Central memory CD8-positive, alpha-beta T cell (primary cell): ENCODE results near the gene ABCC3.
"Not testable (repeated sequence)": the region's sequence is repeated elsewhere in the genome, so short reads cannot be mapped to it uniquely, and the experiment has no call there.

Source experiments
- ATAC-seq: fragments of 150-1000 bp; cut with Tn5 transposase; replicated peaks from 2 replicates; pipeline ENCODE4 v1.10.0; 2022; ENCODE audit warnings: mild to moderate bottlenecking, moderate FRiP score, moderate number of reproducible peaks; ENCODE audit not compliant: poor library complexity, severe bottlenecking; ENCODE audit errors: extremely low read depth
- DNase-seq, 2 donors: peaks; one replicate each; pipeline ENCODE4 v3.0.0; 2021; ENCODE audit warnings: low spot score in 2 of 2
- H3K27ac Mint-ChIP-seq: one replicate; pipeline ENCODE4 v1.8.0; 2022; ENCODE audit warnings: low read depth, mild to moderate bottlenecking, moderate library complexity, mixed read lengths
- H3K27me3 Mint-ChIP-seq: one replicate; pipeline ENCODE4 v1.8.0; 2022; ENCODE audit warnings: mixed read lengths
- H3K36me3 Mint-ChIP-seq: one replicate; pipeline ENCODE4 v1.8.0; 2022; ENCODE audit warnings: mild to moderate bottlenecking, moderate library complexity, mixed read lengths; ENCODE audit not compliant: insufficient read depth
- H3K4me1 Mint-ChIP-seq: one replicate; pipeline ENCODE4 v1.8.0; 2022; ENCODE audit warnings: mixed read lengths
- H3K4me3 Mint-ChIP-seq: one replicate; pipeline ENCODE4 v1.8.0; 2022; ENCODE audit warnings: mild to moderate bottlenecking, moderate library complexity, mixed read lengths
- H3K9me3 Mint-ChIP-seq: one replicate; pipeline ENCODE4 v1.8.0; 2022; ENCODE audit warnings: mixed read lengths

Gene ABCC3

GRCh38 chr17:50710025-50710424 is 75.3 kb downstream of the ABCC3 start:
- no peak overlapping the region for H3K27ac Mint-ChIP-seq
- H3K27me3 Mint-ChIP-seq: no peaks in the 10 kb centered on the region
- H3K9me3 Mint-ChIP-seq: no peaks in the 10 kb centered on the region
- no peak overlapping the region for H3K4me3 Mint-ChIP-seq
- DNase-seq: no peak
- H3K36me3 Mint-ChIP-seq: peaks cover 16% of the 10 kb centered on the region
- no peak for ATAC-seq
- peaks cover 17% of the 10 kb centered on the region for H3K4me1 Mint-ChIP-seq

DNA sequence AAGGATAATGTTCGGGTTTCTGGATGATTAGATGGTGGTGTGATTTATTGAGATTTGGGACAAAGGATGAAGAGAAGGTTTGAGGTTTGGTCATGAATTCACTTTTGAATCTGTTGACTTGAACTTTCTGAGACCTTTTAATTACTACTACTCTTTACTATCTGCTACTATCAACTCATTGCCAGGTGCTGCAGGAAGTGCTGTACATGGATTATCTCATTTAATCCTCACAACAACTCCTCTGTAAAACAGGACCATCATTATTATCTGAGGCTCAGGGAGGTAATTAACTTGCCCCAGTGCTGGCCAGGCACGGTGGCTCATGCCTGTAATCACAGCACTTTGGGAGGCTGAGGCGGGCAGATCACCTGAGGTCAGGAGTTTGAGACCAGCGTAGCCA is 76.0 kb downstream of the ABCC3 start:
- Mint-ChIP-seq H3K27me3 (no peaks in the 10 kb centered on the region), H3K36me3 (peaks cover 16% of the 10 kb centered on the region), H3K4me1 (peaks cover 15% of the 10 kb centered on the region), H3K4me3 (no peak overlapping the region), H3K27ac (no peak overlapping the region), H3K9me3 (no peaks in the 10 kb centered on the region)
- ATAC-seq (no peak), DNase-seq (no peak)

DNA sequence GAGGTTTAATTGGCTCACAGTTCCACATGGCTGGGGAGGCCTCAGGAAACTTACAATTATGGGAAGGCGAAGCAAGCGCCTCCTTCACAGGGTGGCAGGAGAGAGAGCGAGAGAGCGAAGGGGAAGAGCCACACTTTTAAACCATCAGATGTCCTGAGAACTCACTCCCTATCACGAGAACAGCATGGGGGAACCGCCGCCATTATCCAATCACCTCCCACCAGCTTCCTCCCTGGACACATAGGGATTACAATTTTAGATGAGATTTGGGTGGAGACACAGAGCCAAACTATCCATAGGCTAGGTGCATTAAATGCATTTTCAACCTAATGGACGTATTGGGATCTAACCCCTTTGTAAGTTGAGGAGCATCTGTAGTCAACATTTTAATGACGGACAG is 78.0 kb downstream of the ABCC3 start:
- peaks cover 14% of the 10 kb centered on the region for H3K4me1 Mint-ChIP-seq
- H3K27me3 Mint-ChIP-seq: no peaks in the 10 kb centered on the region
- no peak for DNase-seq
- no peaks in the 10 kb centered on the region for H3K9me3 Mint-ChIP-seq
- no peak for ATAC-seq
- peaks cover 11% of the 10 kb centered on the region for H3K36me3 Mint-ChIP-seq
- no peak overlapping the region for H3K4me3 Mint-ChIP-seq
- no peak overlapping the region for H3K27ac Mint-ChIP-seq

DNA sequence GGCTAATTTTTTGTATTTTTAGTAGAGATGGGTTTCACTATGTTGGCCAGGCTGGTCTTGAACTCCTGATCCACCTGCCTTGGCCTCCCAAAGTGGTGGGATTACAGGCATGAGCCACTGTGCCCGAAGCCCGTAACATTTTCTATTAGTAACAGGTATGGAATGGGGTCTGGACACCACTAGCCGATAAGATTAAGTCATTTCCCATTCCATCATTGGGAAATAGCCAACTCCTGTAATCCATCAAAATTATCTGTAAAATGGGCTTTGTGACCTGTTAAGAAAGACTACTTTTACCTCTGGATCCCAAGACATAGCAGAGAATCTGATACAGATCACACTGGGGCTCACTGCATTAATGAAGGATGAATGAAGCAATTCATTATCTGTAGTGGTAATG is 80.8 kb downstream of the ABCC3 start:
- ATAC-seq (no peak), DNase-seq (no peak)
- Mint-ChIP-seq H3K27me3 (no peaks in the 10 kb centered on the region), H3K4me1 (peaks cover 11% of the 10 kb centered on the region), H3K9me3 (no peaks in the 10 kb centered on the region), H3K36me3 (peaks cover 12% of the 10 kb centered on the region), H3K4me3 (no peak overlapping the region), H3K27ac (no peak overlapping the region)

- peak within 1 kb of the TSS; percentile 97 for H3K4me3 Mint-ChIP-seq
- H3K27ac Mint-ChIP-seq: peak within 1 kb of the TSS; percentile 97
- H3K27me3 Mint-ChIP-seq: no peaks in the 10 kb centered on the region
- peak; percentile 88 for ATAC-seq
- peak; percentile 87 to 92 for DNase-seq
- peaks cover 17% of the 10 kb centered on the region for H3K36me3 Mint-ChIP-seq
- peaks cover 32% of the 10 kb centered on the region for H3K4me1 Mint-ChIP-seq
- H3K9me3 Mint-ChIP-seq: no peaks in the 10 kb centered on the region
Observed at GRCh38 chr17:50719144-50719923, 84.7 kb downstream of the ABCC3 start, which contains the start of gene LUC7L3. LUC7L3 (plus strand) TSS chr17:50719603; CDS start chr17:50719733, 130 bp downstream.

GRCh38 chr17:50719924-50720794 is 85.5 kb downstream of the ABCC3 start:
- ATAC-seq: no peak
- Mint-ChIP-seq H3K4me3 (peak overlapping the region; percentile 97), H3K27me3 (no peaks in the 10 kb centered on the region), H3K27ac (peak overlapping the region; percentile 97), H3K9me3 (no peaks in the 10 kb centered on the region), H3K4me1 (peaks cover 32% of the 10 kb centered on the region), H3K36me3 (peaks cover 19% of the 10 kb centered on the region)
- DNase-seq: no peak

DNA sequence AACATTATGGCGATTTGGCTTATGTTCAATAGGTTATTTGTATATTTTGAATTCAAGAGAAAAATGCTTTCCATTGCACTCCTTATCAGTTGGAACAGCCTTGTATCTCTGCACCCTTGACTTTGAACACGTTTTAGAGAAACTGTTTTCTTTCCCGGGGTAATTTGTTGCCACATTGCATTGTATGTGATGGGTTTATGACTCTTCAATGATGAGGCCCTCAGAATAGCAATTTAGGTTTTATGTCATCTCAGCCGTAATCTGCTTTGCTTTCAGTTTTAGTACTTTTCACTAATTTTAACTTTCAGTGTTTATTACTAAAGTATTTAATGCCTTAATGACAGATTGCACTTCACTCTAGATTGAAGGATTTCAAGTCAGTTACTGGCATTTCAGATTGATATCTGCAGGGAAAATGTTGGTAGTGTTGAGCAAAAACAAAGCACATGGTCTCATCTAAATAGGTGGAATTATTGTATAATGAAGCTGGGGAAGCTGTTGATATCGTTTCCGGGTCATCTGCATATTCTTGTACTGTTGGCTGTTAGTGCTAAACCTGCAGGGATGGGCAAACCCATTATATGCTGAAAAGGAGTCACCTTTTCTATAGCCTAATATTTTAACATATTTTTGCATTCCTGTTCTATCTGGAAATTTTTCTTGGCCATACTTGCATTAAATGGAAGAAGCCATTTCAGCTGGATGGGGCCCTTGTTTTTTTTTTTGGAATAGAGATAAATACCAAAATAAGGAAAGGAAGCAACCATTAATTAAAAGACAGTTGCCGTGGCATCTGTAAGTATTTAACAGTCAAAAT is 86.7 kb downstream of the ABCC3 start:
- Mint-ChIP-seq H3K27me3 (no peaks in the 10 kb centered on the region), H3K9me3 (no peaks in the 10 kb centered on the region), H3K4me1 (peaks cover 38% of the 10 kb centered on the region), H3K27ac (peak overlapping the region; percentile 97), H3K4me3 (peak overlapping the region; percentile 97), H3K36me3 (peaks cover 21% of the 10 kb centered on the region)
- DNase-seq (no peak), ATAC-seq (no peak)

- no peaks in the 10 kb centered on the region for H3K9me3 Mint-ChIP-seq
- peak overlapping the region; percentile 97 for H3K4me3 Mint-ChIP-seq
- H3K4me1 Mint-ChIP-seq: peaks cover 50% of the 10 kb centered on the region
- H3K27me3 Mint-ChIP-seq: no peaks in the 10 kb centered on the region
- peak overlapping the region; percentile 97 for H3K27ac Mint-ChIP-seq
- ATAC-seq (no peak), DNase-seq (no peak)
- peaks cover 24% of the 10 kb centered on the region for H3K36me3 Mint-ChIP-seq
Observed at GRCh38 chr17:50722746-50723145, 88.1 kb downstream of the ABCC3 start.

DNA sequence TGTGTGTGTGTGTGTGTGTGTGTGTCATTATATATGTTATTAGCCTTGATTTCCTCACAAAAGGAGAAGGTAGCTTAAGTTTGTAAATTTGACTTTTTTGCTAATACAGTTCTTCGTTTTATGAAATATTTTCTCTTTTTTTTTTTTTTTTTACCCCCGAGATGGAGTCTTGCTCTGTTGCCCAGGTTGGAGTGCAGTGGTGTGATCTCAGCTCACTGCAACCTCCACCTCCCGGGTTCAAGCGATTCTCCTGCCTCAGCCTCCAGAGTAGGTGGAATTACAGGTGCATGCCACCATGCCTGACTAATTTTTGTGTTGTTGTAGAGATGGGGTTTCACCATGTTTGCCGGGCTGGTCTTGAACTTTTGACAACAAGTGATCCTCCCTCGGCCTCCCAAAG is 89.9 kb downstream of the ABCC3 start:
- H3K27ac Mint-ChIP-seq, ATAC-seq, H3K27me3 Mint-ChIP-seq, H3K4me3 Mint-ChIP-seq, H3K9me3 Mint-ChIP-seq, DNase-seq: not testable (repeated sequence)
- peaks cover 66% of the 10 kb centered on the region for H3K4me1 Mint-ChIP-seq
- peaks cover 17% of the 10 kb centered on the region for H3K36me3 Mint-ChIP-seq

GRCh38 chr17:50725769-50726655 is 91.3 kb downstream of the ABCC3 start:
- DNase-seq: no peak
- H3K36me3 Mint-ChIP-seq: peaks cover 17% of the 10 kb centered on the region
- H3K4me1 Mint-ChIP-seq: peaks cover 52% of the 10 kb centered on the region
- H3K27ac Mint-ChIP-seq: no peak overlapping the region
- ATAC-seq: no peak
- H3K27me3 Mint-ChIP-seq: no peaks in the 10 kb centered on the region
- H3K9me3 Mint-ChIP-seq: no peaks in the 10 kb centered on the region
- H3K4me3 Mint-ChIP-seq: peak overlapping the region; percentile 4

- ATAC-seq: no peak
- peaks cover 16% of the 10 kb centered on the region for H3K36me3 Mint-ChIP-seq
- H3K9me3 Mint-ChIP-seq: no peaks in the 10 kb centered on the region
- DNase-seq: no peak
- H3K4me1 Mint-ChIP-seq: peaks cover 55% of the 10 kb centered on the region
- H3K27ac Mint-ChIP-seq: peak overlapping the region; percentile 33
- no peaks in the 10 kb centered on the region for H3K27me3 Mint-ChIP-seq
- H3K4me3 Mint-ChIP-seq: peak overlapping the region; percentile 55
Observed at GRCh38 chr17:50728112-50728429, 93.4 kb downstream of the ABCC3 start.
